Liver (tissue), 3 donors: ENCODE data around the gene PRDX6.

Source experiments
- EGR1 ChIP-seq, 2 donors: IDR thresholded peaks; 2 replicates each; pipeline ENCODE4 v1.6.1; 2016 to 2018; ENCODE audit warnings: antibody characterized with exemption in 2 of 2, low read depth in 2 of 2
- FOXA2 ChIP-seq: IDR thresholded peaks from 2 replicates; pipeline ENCODE4 v1.6.1; 2016; ENCODE audit warnings: antibody characterized with exemption
- GABPA ChIP-seq, 2 donors: IDR thresholded peaks in 1 of 2; conservative IDR thresholded peaks in 1 of 2; 2 replicates each; pipeline ENCODE4 v1.6.1; 2016; ENCODE audit warnings: antibody characterized with exemption in 2 of 2, mild to moderate bottlenecking in 1 of 2, moderate library complexity in 1 of 2
- HNF4G ChIP-seq: IDR thresholded peaks from 2 replicates; pipeline ENCODE4 v1.6.1; 2016; ENCODE audit warnings: antibody characterized with exemption
- JUND ChIP-seq, 2 donors: IDR thresholded peaks; 2 replicates each; pipeline ENCODE4 v1.6.1; 2016; ENCODE audit warnings: antibody characterized with exemption in 2 of 2
- RAD21 ChIP-seq, 2 donors: IDR thresholded peaks; 2 replicates each; pipeline ENCODE4 v1.6.1; 2016; ENCODE audit warnings: antibody characterized with exemption in 2 of 2, mild to moderate bottlenecking in 2 of 2
- RXRA ChIP-seq, 2 donors: IDR thresholded peaks; 2 replicates each; pipeline ENCODE4 v1.6.1; 2017 to 2018; ENCODE audit warnings: antibody characterized with exemption in 2 of 2, mild to moderate bottlenecking in 1 of 2
- SP1 ChIP-seq: IDR thresholded peaks from 2 replicates; pipeline ENCODE4 v1.6.1; 2018; ENCODE audit warnings: antibody characterized with exemption, mild to moderate bottlenecking
- YY1 ChIP-seq: IDR thresholded peaks from 2 replicates; pipeline ENCODE4 v1.6.1; 2016; ENCODE audit warnings: antibody characterized with exemption, mild to moderate bottlenecking
- TF ChIP-seq, protein P1 (sequence below): fragments of 150-350 bp; IDR thresholded peaks from 2 replicates; pipeline ENCODE4 v1.5.1; 2017; ENCODE audit warnings: improper control_type of control experiment, low read depth, low read length; ENCODE audit not compliant: missing input control
- TF ChIP-seq, protein P2 (sequence below): IDR thresholded peaks from 2 replicates; pipeline ENCODE4 v1.6.1; 2016; ENCODE audit warnings: antibody characterized with exemption, mild to moderate bottlenecking
- donor health status: healthy.
- donor health status: healthy.

DNA sequence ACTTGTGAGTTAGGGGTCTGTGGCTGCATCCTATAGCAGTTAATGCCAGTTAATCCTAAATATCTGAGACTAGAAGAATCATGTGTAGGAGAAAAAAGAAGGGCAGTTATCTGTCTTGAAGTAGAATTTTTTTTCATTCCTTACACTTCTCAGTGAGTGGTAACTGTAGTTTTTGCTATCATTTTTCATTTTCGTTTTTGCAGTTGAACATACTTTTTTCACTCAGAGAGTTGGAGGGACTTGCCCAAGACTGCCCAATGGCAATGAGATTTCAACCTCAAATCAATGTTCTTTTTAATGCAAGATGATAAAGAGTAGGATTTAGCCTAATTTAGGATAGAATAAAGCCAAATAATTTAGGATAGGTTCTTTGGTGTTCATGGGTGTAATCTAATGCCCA, 5.5 kb downstream of the PRDX6 start:
- TF ChIP-seq, protein P1, sequence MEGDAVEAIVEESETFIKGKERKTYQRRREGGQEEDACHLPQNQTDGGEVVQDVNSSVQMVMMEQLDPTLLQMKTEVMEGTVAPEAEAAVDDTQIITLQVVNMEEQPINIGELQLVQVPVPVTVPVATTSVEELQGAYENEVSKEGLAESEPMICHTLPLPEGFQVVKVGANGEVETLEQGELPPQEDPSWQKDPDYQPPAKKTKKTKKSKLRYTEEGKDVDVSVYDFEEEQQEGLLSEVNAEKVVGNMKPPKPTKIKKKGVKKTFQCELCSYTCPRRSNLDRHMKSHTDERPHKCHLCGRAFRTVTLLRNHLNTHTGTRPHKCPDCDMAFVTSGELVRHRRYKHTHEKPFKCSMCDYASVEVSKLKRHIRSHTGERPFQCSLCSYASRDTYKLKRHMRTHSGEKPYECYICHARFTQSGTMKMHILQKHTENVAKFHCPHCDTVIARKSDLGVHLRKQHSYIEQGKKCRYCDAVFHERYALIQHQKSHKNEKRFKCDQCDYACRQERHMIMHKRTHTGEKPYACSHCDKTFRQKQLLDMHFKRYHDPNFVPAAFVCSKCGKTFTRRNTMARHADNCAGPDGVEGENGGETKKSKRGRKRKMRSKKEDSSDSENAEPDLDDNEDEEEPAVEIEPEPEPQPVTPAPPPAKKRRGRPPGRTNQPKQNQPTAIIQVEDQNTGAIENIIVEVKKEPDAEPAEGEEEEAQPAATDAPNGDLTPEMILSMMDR = no peak
- TF ChIP-seq, protein P2, sequence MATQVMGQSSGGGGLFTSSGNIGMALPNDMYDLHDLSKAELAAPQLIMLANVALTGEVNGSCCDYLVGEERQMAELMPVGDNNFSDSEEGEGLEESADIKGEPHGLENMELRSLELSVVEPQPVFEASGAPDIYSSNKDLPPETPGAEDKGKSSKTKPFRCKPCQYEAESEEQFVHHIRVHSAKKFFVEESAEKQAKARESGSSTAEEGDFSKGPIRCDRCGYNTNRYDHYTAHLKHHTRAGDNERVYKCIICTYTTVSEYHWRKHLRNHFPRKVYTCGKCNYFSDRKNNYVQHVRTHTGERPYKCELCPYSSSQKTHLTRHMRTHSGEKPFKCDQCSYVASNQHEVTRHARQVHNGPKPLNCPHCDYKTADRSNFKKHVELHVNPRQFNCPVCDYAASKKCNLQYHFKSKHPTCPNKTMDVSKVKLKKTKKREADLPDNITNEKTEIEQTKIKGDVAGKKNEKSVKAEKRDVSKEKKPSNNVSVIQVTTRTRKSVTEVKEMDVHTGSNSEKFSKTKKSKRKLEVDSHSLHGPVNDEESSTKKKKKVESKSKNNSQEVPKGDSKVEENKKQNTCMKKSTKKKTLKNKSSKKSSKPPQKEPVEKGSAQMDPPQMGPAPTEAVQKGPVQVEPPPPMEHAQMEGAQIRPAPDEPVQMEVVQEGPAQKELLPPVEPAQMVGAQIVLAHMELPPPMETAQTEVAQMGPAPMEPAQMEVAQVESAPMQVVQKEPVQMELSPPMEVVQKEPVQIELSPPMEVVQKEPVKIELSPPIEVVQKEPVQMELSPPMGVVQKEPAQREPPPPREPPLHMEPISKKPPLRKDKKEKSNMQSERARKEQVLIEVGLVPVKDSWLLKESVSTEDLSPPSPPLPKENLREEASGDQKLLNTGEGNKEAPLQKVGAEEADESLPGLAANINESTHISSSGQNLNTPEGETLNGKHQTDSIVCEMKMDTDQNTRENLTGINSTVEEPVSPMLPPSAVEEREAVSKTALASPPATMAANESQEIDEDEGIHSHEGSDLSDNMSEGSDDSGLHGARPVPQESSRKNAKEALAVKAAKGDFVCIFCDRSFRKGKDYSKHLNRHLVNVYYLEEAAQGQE = no peak
- TF ChIP-seq RXRA (IDR thresholded peaks at IDR 0.05) (no peak), YY1 (no peak), SP1 (no peak), RAD21 (IDR thresholded peaks at IDR 0.05) (no peak), HNF4G (no peak), GABPA (IDR thresholded peaks at IDR 0.05 in 1 of 2, conservative IDR thresholded peaks at IDR 0.05 in 1 of 2) (no peak), JUND (IDR thresholded peaks at IDR 0.05) (no peak), EGR1 (IDR thresholded peaks at IDR 0.05; ENCODE audit: low read depth in 2 of 2) (no peak), FOXA2 (no peak)
